ENCODE results near the gene COMMD8. TPM values are rescaled to one million over a fixed set of nuclear protein-coding genes. Genes with fewer than 3 reads are reported as not detected.

Gene COMMD8
- total and polyA plus RNA-seq, 4 donors: 3.6 to 17.5 (median 9.0) TPM

DNA sequence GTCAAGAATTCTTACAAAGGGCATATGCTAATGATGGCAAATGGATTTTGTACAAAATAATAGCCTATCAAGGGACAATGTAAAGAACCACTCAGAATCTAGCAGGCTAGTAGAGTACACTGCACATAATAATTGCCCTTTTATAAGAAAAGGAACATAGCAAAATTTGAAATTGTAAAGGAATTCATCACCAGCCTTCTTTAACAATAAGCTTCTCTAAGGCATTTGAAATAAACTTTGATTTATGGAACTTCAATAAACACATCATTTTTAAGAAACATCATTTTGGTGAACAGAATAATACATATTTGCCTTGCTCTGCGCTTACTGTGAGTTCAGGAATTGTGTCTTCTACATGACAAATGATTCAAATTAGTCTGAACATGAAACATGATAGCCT is 11.9 kb upstream of the COMMD8 start (continued):
- TF ChIP-seq GABPA (IDR thresholded peaks at IDR 0.05 in 1 of 2, conservative IDR thresholded peaks at IDR 0.05 in 1 of 2): no peak

DNA sequence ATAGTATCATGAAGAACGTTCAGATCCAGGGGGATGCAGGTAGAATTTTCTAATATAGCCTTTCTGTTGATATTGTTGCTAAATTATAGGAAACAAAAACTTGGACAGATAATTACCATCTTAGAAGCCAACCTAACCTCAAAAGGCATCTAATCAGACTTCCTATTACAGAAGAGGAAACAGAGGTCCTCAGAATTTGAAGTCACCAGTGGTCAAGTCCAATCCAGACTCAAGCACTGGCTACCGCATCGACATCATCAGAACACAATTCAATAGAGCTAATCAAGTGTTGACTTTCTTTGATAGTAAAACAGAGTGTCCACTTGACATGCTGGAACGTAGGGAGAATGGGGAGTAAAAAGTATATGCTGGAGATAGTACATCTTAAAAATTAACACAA is 11.3 kb upstream of the COMMD8 start:
- no peaks in the 10 kb centered on the region for H3K36me3 ChIP-seq (ENCODE audit: control insufficient read depth in 4 of 4, insufficient read depth in 3 of 4, low read depth in 1 of 4, low read length in 3 of 4)
- H3K9ac ChIP-seq (ENCODE audit: low read depth in 1 of 2, low read length in 2 of 2): no peak overlapping the region
- H3K4me3 ChIP-seq (ENCODE audit: low read depth in 1 of 3, low read length in 3 of 3): no peak overlapping the region
- no peak overlapping the region for H3K27ac ChIP-seq (ENCODE audit: low read depth in 1 of 2, low read length in 2 of 2)
- H3K27me3 ChIP-seq (ENCODE audit: control insufficient read depth in 4 of 4, insufficient read depth in 4 of 4, low read length in 3 of 4): no peaks in the 10 kb centered on the region
- no peaks in the 10 kb centered on the region for H3K9me3 ChIP-seq (ENCODE audit: control insufficient read depth in 4 of 4, low read length in 3 of 4)
- WGBS: 81% methylated on average over 4 of the region's 4 CpGs
- DNase-seq (ENCODE audit: low spot score): no peak
- TF ChIP-seq FOXA2 (IDR thresholded peaks at IDR 0.05) (no peak), RXRA (IDR thresholded peaks at IDR 0.05) (no peak), ZBTB33 (IDR thresholded peaks at IDR 0.05) (no peak), REST (IDR thresholded peaks at IDR 0.05) (no peak), TAF1 (conservative IDR thresholded peaks at IDR 0.05) (no peak), SP1 (IDR thresholded peaks at IDR 0.05) (no peak), HNF4G (IDR thresholded peaks at IDR 0.05) (no peak), EGR1 (IDR thresholded peaks at IDR 0.05; ENCODE audit: low read depth in 2 of 2) (no peak)
- H3K4me1 ChIP-seq (ENCODE audit: control insufficient read depth in 4 of 4, insufficient read depth in 4 of 4, low read length in 3 of 4): no peaks in the 10 kb centered on the region

DNA sequence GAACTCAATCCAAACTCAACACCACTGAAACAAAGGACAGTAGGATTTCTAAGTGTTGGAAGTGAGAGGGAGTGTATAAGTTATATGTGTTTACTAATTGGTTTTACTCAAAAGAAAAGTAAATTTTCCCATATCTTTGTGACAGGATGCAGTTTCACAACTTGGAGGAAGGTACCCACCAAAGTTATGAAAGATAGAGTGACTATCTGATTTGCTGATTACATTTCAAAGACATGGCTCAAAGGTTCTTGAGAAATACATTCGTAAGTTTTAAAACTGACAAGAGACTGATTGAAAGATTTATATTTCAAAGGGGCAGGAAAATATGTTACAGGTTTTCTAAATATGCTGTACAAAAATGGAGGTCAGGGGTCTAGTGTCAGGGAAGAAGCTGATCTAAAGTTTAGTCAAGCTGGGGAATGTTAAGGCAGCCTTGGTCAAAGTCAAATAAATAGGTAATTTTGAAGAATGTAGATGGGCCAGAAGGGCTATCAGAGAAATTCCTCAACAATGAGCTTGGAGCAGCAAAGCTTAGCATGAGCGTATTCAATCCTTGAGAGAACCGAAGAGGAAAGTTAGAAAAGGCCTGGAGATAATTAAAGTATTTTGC is 9.7 kb upstream of the COMMD8 start:
- Histone ChIP-seq H3K9me3 (ENCODE audit: control insufficient read depth in 4 of 4, low read length in 3 of 4) (no peaks in the 10 kb centered on the region), H3K9ac (ENCODE audit: low read depth in 1 of 2, low read length in 2 of 2) (no peak overlapping the region), H3K36me3 (ENCODE audit: control insufficient read depth in 4 of 4, insufficient read depth in 3 of 4, low read depth in 1 of 4, low read length in 3 of 4) (no peaks in the 10 kb centered on the region), H3K4me3 (ENCODE audit: low read depth in 1 of 3, low read length in 3 of 3) (no peak overlapping the region), H3K27ac (ENCODE audit: low read depth in 1 of 2, low read length in 2 of 2) (no peak overlapping the region), H3K4me1 (ENCODE audit: control insufficient read depth in 4 of 4, insufficient read depth in 4 of 4, low read length in 3 of 4) (no peaks in the 10 kb centered on the region), H3K27me3 (ENCODE audit: control insufficient read depth in 4 of 4, insufficient read depth in 4 of 4, low read length in 3 of 4) (no peaks in the 10 kb centered on the region)
- WGBS: 87% methylated on average over 3 of the region's 3 CpGs
- DNase-seq (ENCODE audit: low spot score): no peak
- TF ChIP-seq JUND (IDR thresholded peaks at IDR 0.05) (no peak), FOXA1 (IDR thresholded peaks at IDR 0.05) (no peak), TAF1 (conservative IDR thresholded peaks at IDR 0.05) (no peak), MAX (IDR thresholded peaks at IDR 0.05) (no peak), NR2F2 (IDR thresholded peaks at IDR 0.05) (no peak), HNF4G (IDR thresholded peaks at IDR 0.05) (no peak), ATF3 (IDR thresholded peaks at IDR 0.05) (no peak), ZBTB33 (IDR thresholded peaks at IDR 0.05) (no peak), EGR1 (IDR thresholded peaks at IDR 0.05; ENCODE audit: low read depth in 2 of 2) (no peak), GABPA (IDR thresholded peaks at IDR 0.05 in 1 of 2, conservative IDR thresholded peaks at IDR 0.05 in 1 of 2) (no peak), RAD21 (IDR thresholded peaks at IDR 0.05) (no peak), RXRA (IDR thresholded peaks at IDR 0.05) (no peak), YY1 (IDR thresholded peaks at IDR 0.05) (no peak), FOXA2 (IDR thresholded peaks at IDR 0.05) (no peak), REST (IDR thresholded peaks at IDR 0.05) (no peak), HNF4A (conservative IDR thresholded peaks at IDR 0.05) (no peak)

Data from liver (tissue), 9 donors.